ENCODE data around the gene BEX4. TPM values are rescaled to one million over a fixed set of nuclear protein-coding genes. Genes with fewer than 3 reads are reported as not detected.
"Not testable (repeated sequence)": the region's sequence is repeated elsewhere in the genome, so short reads cannot be mapped to it uniquely, and the experiment has no call there.

Gene BEX4, protein sequence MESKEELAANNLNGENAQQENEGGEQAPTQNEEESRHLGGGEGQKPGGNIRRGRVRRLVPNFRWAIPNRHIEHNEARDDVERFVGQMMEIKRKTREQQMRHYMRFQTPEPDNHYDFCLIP
- total RNA-seq (10 to 100 TPM; 38.9 to 39.6 TPM), polyA plus RNA-seq (100 to 1,000 TPM in 1 of 2 donors, 10 to 100 TPM in 1; 58.3 to 101 TPM)

DNA sequence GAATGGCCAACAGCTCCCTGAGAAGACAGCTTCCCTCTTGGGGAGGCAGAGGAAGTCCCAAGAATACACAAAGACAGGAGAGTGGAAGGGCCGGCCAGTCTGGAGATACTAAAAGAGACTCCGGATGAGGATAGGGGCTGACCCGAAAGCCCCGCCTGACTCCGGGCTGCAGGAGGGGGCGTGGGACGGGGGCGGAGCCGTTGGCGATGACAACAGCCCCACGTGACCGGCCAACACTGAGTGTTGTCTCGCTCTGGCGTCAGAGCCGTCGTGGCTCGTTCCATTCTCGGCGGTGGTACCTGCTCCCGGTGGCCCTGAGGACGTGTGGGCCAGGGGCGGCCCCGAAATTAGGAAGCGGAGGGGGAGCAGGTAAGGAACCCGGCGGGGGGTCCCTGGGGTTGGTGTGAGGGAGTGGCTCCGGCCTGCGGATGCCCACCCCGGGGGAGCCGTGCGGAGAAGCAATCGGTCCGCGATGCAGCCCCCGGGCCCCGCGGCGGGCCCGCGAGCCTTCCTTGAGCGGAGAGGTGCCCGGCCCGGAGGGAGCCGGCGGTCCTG, at the start of gene BEX4:
Gene BEX4 (plus strand): TSS at position 239 of the 555 bp plus-strand sequence. CDS start 1,046 bp downstream, outside the sequence.
- no peaks in the 10 kb centered on the region for H3K36me3 ChIP-seq (ENCODE audit: insufficient read depth, low read length)
- H3K4me1 ChIP-seq (ENCODE audit: insufficient read depth, low read length) = peaks cover 12% of the 10 kb centered on the region
- Mint-ChIP-seq H3K9me3 (no peaks in the 10 kb centered on the region), H3K27me3 (peaks cover 0 to 1% of the 10 kb centered on the region in 2 donors), H3K4me3 (peak within 1 kb of the TSS; percentile 82 to 92 (median 88)), H3K36me3 (peaks cover 3 to 10% of the 10 kb centered on the region in 2 donors), H3K4me1 (peaks cover 0 to 17% (median 4%) of the 10 kb centered on the region in 4 donors), H3K27ac (peak within 1 kb of the TSS; percentile 74 to 95 (median 90))
- CTCF ChIA-PET (ENCODE audit: partially characterized antibody) = interaction anchor here (1.2 kb wide), 1 partner anchor 249 kb away, joined by 3 read pairs; no protein-coding TSS in a partner anchor
- POLR2A ChIA-PET (ENCODE audit: partially characterized antibody) = interaction anchor here (0.6 to 1.8 kb wide), 5 partner anchors 40 to 250 kb away, joined by 3 to 10 read pairs (median 5); partner anchors contain the start of genes BEX2 and TCEAL8
- H3K27me3 ChIP-seq (ENCODE audit: insufficient read depth, low read length) = no peaks in the 10 kb centered on the region
- H3K27ac ChIP-seq (ENCODE audit: low read depth, low read length) = peak within 1 kb of the TSS; percentile 77
- peak; percentile 76 to 83 (median 78) for DNase-seq
- intact Hi-C loops (cut with micrococcal nuclease) = loop anchor here (2.0 to 10.0 kb wide), 4 partner anchors 40 to 472 kb away; partner anchors contain the start of genes BEX2, MORF4L2 and TCEAL8
- H3K4me3 ChIP-seq (ENCODE audit: low read length in 2 of 2) = peak within 1 kb of the TSS; percentile 9 to 17
- no peaks in the 10 kb centered on the region for H3K9me3 ChIP-seq (ENCODE audit: control insufficient read depth in 1 of 2, low read length in 2 of 2)

DNA sequence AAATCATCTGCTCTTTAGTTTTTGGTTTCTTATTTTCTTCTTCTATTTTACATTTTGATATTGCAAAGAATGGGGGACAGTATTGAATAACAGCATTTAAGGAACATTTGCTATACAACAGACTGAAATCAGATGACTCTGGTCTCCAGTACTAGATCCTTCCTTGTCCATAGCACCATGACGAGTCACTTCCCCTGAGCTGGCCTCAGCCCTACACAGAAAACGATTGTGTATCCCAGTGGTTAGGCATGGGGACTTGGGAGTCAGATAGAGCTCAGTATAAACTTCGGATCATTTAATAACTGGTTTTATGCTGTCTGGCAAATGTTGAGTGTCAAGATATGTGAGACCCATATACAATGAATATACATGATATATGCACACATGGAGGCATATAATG, 44.7 kb upstream of the BEX4 start:
- no peak overlapping the region for H3K4me3 Mint-ChIP-seq
- no peaks in the 10 kb centered on the region for H3K9me3 ChIP-seq (ENCODE audit: control insufficient read depth in 1 of 2, low read length in 2 of 2)
- H3K27ac Mint-ChIP-seq = no peak overlapping the region
- no peak for DNase-seq
- H3K9me3 Mint-ChIP-seq = no peaks in the 10 kb centered on the region
- CTCF ChIA-PET (ENCODE audit: partially characterized antibody) = no interaction called here
- H3K36me3 Mint-ChIP-seq = no peaks in the 10 kb centered on the region
- no peaks in the 10 kb centered on the region for H3K36me3 ChIP-seq (ENCODE audit: insufficient read depth, low read length)
- H3K4me1 Mint-ChIP-seq = no peaks in the 10 kb centered on the region
- intact Hi-C loops (cut with micrococcal nuclease) = no loop called here
- H3K4me1 ChIP-seq (ENCODE audit: insufficient read depth, low read length) = no peaks in the 10 kb centered on the region
- H3K27me3 Mint-ChIP-seq = peaks cover 0 to 6% of the 10 kb centered on the region in 2 donors
- POLR2A ChIA-PET (ENCODE audit: partially characterized antibody) = no interaction called here
- H3K4me3 ChIP-seq (ENCODE audit: low read length in 2 of 2) = no peak overlapping the region
- no peaks in the 10 kb centered on the region for H3K27me3 ChIP-seq (ENCODE audit: insufficient read depth, low read length)
- H3K27ac ChIP-seq (ENCODE audit: low read depth, low read length) = no peak overlapping the region

DNA sequence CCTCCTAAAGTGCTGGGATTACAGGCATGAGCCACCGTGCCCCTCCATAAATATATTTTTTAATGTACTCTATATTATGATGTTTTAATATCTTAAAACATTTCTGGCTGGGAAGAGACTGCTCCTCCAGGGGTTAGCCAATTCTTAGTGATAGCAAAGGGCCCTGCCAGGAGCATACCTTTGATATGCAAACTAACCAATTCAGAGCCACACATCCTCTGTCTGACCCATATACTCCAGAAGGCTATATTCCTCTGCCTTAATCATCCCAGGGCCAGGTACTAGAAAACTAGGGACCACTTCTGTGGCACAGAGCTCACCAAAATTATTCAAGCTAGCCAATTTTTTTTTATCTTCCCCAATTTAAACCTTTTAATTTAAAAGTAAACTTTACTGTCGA, 43.6 kb upstream of the BEX4 start:
- Histone ChIP-seq H3K4me1 (ENCODE audit: insufficient read depth, low read length) (no peaks in the 10 kb centered on the region), H3K4me3 (ENCODE audit: low read length in 2 of 2) (no peak overlapping the region), H3K27ac (ENCODE audit: low read depth, low read length) (no peak overlapping the region), H3K36me3 (ENCODE audit: insufficient read depth, low read length) (no peaks in the 10 kb centered on the region), H3K27me3 (ENCODE audit: insufficient read depth, low read length) (no peaks in the 10 kb centered on the region), H3K9me3 (ENCODE audit: control insufficient read depth in 1 of 2, low read length in 2 of 2) (no peaks in the 10 kb centered on the region)
- no peak overlapping the region for H3K4me3 Mint-ChIP-seq
- POLR2A ChIA-PET (ENCODE audit: partially characterized antibody) = no interaction called here
- H3K27me3 Mint-ChIP-seq = peaks cover 3 to 9% of the 10 kb centered on the region in 2 donors
- CTCF ChIA-PET (ENCODE audit: partially characterized antibody) = no interaction called here
- no peak overlapping the region for H3K27ac Mint-ChIP-seq
- no peaks in the 10 kb centered on the region for H3K9me3 Mint-ChIP-seq
- no peak for DNase-seq
- intact Hi-C loops (cut with micrococcal nuclease) = no loop called here
- peaks cover 3 to 4% (median 4%) of the 10 kb centered on the region in 4 donors for H3K4me1 Mint-ChIP-seq
- H3K36me3 Mint-ChIP-seq = no peaks in the 10 kb centered on the region

DNA sequence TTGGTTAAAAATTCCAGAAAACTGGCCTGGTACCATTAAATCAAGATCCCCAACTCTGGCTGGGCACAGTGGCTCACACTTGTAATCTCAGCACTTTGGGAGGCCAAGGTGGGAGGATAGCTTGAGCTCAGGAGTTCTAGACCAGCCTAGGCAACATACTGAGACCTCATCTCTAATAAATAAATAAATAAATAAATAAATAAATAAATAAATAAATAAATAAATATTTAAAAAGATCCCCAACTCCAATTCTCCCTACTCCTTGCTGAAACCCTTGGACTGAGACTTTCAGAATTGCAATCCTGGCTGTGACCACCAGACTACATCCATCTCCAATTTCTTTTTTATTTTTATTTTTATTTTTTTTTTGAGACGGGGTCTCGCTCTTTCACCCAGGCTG, 39.7 kb upstream of the BEX4 start:
- H3K4me1 ChIP-seq (ENCODE audit: insufficient read depth, low read length); H3K27ac Mint-ChIP-seq; H3K9me3 Mint-ChIP-seq; H3K36me3 ChIP-seq (ENCODE audit: insufficient read depth, low read length); POLR2A ChIA-PET (ENCODE audit: partially characterized antibody); H3K4me3 ChIP-seq (ENCODE audit: low read length in 2 of 2); H3K4me3 Mint-ChIP-seq; H3K27ac ChIP-seq (ENCODE audit: low read depth, low read length); H3K4me1 Mint-ChIP-seq; H3K36me3 Mint-ChIP-seq; H3K9me3 ChIP-seq (ENCODE audit: control insufficient read depth in 1 of 2, low read length in 2 of 2); intact Hi-C loops (cut with micrococcal nuclease); H3K27me3 ChIP-seq (ENCODE audit: insufficient read depth, low read length); DNase-seq: not testable (repeated sequence)
- CTCF ChIA-PET (ENCODE audit: partially characterized antibody) = interaction anchor here (1.2 to 1.9 kb wide), 4 partner anchors 17 to 225 kb away, joined by 3 to 11 read pairs (median 5); no protein-coding TSS in a partner anchor
- H3K27me3 Mint-ChIP-seq = peaks cover 8 to 11% of the 10 kb centered on the region in 2 donors

DNA sequence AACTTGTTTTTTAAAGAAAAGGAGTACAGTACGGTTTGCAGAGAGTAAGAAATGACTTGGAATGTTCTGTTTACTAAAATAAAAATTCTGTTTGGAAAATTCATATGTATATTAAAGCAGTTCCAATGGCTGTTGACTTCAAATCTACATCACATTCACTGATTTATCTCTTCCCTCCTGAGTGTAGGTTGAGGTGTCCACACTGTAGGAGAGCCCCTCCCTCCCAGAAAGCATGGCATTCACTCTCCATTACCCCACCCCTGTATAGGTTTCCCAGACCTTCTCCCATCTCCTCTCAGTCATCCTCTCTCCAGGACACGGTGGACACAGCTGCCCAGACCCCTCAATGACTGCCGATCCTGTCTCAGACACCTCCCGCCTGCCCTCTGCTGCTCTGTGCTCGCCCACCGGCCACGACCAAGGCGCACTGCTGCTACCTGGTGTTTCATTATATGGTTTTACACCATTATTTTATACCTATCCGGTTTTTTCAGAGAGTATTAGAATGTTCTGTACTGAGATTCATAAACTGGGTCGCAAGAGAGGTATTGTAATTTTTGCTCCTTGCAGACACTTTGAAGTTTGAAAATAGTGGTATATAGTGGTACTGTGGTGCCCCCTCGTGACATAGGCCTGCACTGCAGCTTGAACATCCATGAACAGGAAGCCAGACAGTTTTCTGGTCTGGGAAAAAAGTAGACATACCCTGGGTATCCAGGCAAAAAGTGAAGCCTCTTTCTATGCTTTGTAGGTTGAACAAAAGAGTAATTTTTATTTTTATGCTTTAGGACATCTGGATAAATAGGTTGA, 38.8 kb upstream of the BEX4 start:
- Mint-ChIP-seq H3K36me3 (no peaks in the 10 kb centered on the region), H3K27ac (peak overlapping the region in 2 of 7 donors; percentile 6 to 20), H3K9me3 (no peaks in the 10 kb centered on the region), H3K4me1 (peaks cover 4% of the 10 kb centered on the region in 4 donors), H3K27me3 (peaks cover 9 to 11% of the 10 kb centered on the region in 2 donors), H3K4me3 (peak overlapping the region in 3 of 8 donors; percentile 26 to 68 (median 47))
- no peaks in the 10 kb centered on the region for H3K36me3 ChIP-seq (ENCODE audit: insufficient read depth, low read length)
- no peaks in the 10 kb centered on the region for H3K4me1 ChIP-seq (ENCODE audit: insufficient read depth, low read length)
- no peak overlapping the region for H3K4me3 ChIP-seq (ENCODE audit: low read length in 2 of 2)
- peak; percentile 40 to 60 (median 53) for DNase-seq
- H3K27ac ChIP-seq (ENCODE audit: low read depth, low read length) = no peak overlapping the region
- H3K9me3 ChIP-seq (ENCODE audit: control insufficient read depth in 1 of 2, low read length in 2 of 2) = no peaks in the 10 kb centered on the region
- intact Hi-C loops (cut with micrococcal nuclease) = loop anchor here (1.0 kb wide), 2 partner anchors 225 to 288 kb away; no protein-coding TSS in a partner anchor
- H3K27me3 ChIP-seq (ENCODE audit: insufficient read depth, low read length) = no peaks in the 10 kb centered on the region
- ChIA-PET CTCF (ENCODE audit: partially characterized antibody) (interaction anchor here (1.2 to 1.9 kb wide), 4 partner anchors 16 to 241 kb away, joined by 3 to 11 read pairs (median 6); no protein-coding TSS in a partner anchor), POLR2A (ENCODE audit: partially characterized antibody) (no interaction called here)

DNA sequence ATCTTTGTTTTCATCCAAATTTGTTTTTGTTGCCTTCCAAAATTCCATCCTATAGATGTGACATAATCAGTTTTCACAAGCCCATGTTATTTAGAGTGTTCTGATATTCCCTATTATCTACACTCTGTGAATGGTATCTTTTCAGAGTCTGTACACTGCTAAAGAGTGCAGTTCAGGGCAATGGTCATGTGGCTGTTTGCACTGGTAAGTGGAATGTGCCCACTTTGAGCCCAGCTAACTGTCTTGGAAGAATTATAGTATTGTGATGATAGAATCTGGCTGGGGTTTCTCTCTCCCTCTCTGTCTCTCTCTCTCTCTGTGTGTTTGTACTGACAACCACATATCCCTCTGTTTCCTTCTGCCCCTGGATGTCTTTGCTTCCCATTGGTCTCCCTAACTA, 37.4 kb upstream of the BEX4 start:
- no peaks in the 10 kb centered on the region for H3K4me1 ChIP-seq (ENCODE audit: insufficient read depth, low read length)
- intact Hi-C loops (cut with micrococcal nuclease) = no loop called here
- Mint-ChIP-seq H3K27me3 (peaks cover 9 to 11% of the 10 kb centered on the region in 2 donors), H3K27ac (no peak overlapping the region), H3K36me3 (no peaks in the 10 kb centered on the region), H3K9me3 (no peaks in the 10 kb centered on the region), H3K4me1 (peaks cover 4% of the 10 kb centered on the region in 4 donors), H3K4me3 (no peak overlapping the region)
- H3K9me3 ChIP-seq (ENCODE audit: control insufficient read depth in 1 of 2, low read length in 2 of 2) = no peaks in the 10 kb centered on the region
- no peak for DNase-seq
- no peaks in the 10 kb centered on the region for H3K36me3 ChIP-seq (ENCODE audit: insufficient read depth, low read length)
- no peaks in the 10 kb centered on the region for H3K27me3 ChIP-seq (ENCODE audit: insufficient read depth, low read length)
- POLR2A ChIA-PET (ENCODE audit: partially characterized antibody) = no interaction called here
- CTCF ChIA-PET (ENCODE audit: partially characterized antibody) = interaction anchor here (1.2 kb wide), 1 partner anchor 243 kb away, joined by 4 read pairs; no protein-coding TSS in a partner anchor
- H3K27ac ChIP-seq (ENCODE audit: low read depth, low read length) = no peak overlapping the region
- H3K4me3 ChIP-seq (ENCODE audit: low read length in 2 of 2) = no peak overlapping the region

DNA sequence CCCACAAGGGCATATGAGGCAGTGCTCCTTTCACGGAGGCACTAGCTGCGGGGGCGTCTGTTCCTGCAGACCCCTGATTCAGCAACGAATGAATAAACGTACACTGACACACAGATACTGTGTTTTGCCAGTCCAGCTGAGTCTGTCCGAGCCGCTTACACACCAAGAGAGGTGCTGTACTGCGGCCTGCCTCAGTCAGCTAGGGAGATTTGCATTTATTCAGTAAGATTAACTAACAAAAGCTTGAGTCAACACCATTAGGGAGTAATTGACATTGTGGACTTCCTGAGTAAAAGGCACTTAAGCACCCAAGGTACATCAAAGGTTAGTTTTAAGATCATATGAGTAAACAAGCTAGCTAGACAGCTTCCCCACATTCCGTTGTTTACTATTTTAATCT, 31.0 kb upstream of the BEX4 start:
- Histone ChIP-seq H3K36me3 (ENCODE audit: insufficient read depth, low read length) (no peaks in the 10 kb centered on the region), H3K4me1 (ENCODE audit: insufficient read depth, low read length) (no peaks in the 10 kb centered on the region), H3K9me3 (ENCODE audit: control insufficient read depth in 1 of 2, low read length in 2 of 2) (no peaks in the 10 kb centered on the region), H3K27me3 (ENCODE audit: insufficient read depth, low read length) (no peaks in the 10 kb centered on the region), H3K4me3 (ENCODE audit: low read length in 2 of 2) (no peak overlapping the region), H3K27ac (ENCODE audit: low read depth, low read length) (no peak overlapping the region)
- ChIA-PET CTCF (ENCODE audit: partially characterized antibody) (no interaction called here), POLR2A (ENCODE audit: partially characterized antibody) (no interaction called here)
- intact Hi-C loops (cut with micrococcal nuclease) = loop anchor here (2.0 kb wide), 1 partner anchor 229 kb away; no protein-coding TSS in a partner anchor
- peaks cover 2 to 6% of the 10 kb centered on the region in 2 donors for H3K27me3 Mint-ChIP-seq
- H3K36me3 Mint-ChIP-seq = no peaks in the 10 kb centered on the region
- H3K9me3 Mint-ChIP-seq = no peaks in the 10 kb centered on the region
- no peak overlapping the region for H3K4me3 Mint-ChIP-seq
- H3K4me1 Mint-ChIP-seq = peaks cover 0 to 10% (median 2%) of the 10 kb centered on the region in 4 donors
- no peak overlapping the region for H3K27ac Mint-ChIP-seq
- DNase-seq = no peak

All from CD4-positive, alpha-beta memory T cell (primary cell).